BLaER1 treated with 17β-estradiol and CSF1 and Interleukin-3, amounts not matched to agents 10 nM and 100 nM (cell line): ENCODE results near the gene SRRM5.

Source experiments
- H3K27ac ChIP-seq, 11 experiments: shearing (Covaris generic); formaldehyde crosslinking; 2 replicates each; pipeline ENCODE4 v1.8.1; 2022
- H3K27me3 ChIP-seq, 11 experiments: shearing (Covaris generic); formaldehyde crosslinking; 2 replicates each; pipeline ENCODE4 v1.8.1; 2022
- H3K36me3 ChIP-seq, 11 experiments: shearing (Covaris generic); formaldehyde crosslinking; 2 replicates each; pipeline ENCODE4 v1.8.1; 2022
- H3K4me1 ChIP-seq, 10 experiments: shearing (Covaris generic); formaldehyde crosslinking; 2 replicates each; pipeline ENCODE4 v1.8.1; 2022
- H3K4me2 ChIP-seq, 11 experiments: shearing (Covaris generic); formaldehyde crosslinking; 2 replicates each; pipeline ENCODE4 v1.8.1; 2022
- H3K4me3 ChIP-seq, 10 experiments: shearing (Covaris generic); formaldehyde crosslinking; 2 replicates each; pipeline ENCODE4 v1.8.1; 2022
- H3K9ac ChIP-seq, 11 experiments: shearing (Covaris generic); formaldehyde crosslinking; 2 replicates each; pipeline ENCODE4 v1.8.1; 2022
- H3K9me3 ChIP-seq, 11 experiments: shearing (Covaris generic); formaldehyde crosslinking; replicated peaks in 1 of 11; 2 replicates each; pipeline ENCODE4 v1.8.1; 2022
- H4K20me1 ChIP-seq, 11 experiments: shearing (Covaris generic); formaldehyde crosslinking; 2 replicates each; pipeline ENCODE4 v1.8.1; 2022
- Cebpa-rat ChIP-seq, 11 experiments: shearing (Covaris generic); IDR thresholded peaks; 2 replicates each; pipeline ENCODE4 v1.8.1; 2022

The SRRM5 gene

DNA sequence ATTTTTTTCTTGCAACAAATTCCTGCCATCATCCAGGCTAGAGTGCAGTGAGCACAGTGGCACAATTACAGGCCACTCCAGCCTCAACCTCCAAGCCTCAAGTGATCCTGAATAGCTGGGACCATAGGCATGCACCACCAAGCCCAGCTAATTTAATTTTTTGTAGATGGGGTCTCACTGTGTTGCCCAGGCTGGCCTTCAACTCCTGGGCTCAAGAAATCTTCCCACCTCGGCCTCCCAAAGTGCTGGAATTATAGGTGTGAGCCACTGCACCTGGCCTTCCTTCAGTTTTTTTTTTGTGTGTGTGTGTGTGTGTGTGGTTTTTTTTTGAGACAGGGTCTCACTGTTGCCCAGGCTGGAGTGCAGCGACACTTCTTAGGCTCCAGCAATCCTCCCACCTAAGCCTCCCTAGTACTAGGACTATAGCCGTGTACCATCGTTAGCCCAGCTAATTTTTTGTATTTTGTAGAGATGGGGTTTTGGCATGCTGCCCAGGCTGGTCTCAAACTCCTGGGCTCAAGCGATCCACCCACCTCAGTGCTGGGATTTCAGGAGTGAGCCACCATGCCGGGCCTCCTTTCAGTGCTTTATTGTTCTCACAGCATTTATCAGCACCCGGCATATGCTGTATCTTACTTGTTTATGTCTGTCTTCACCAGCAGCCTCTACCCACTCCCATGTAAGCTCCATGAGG is 5.9 kb upstream of the SRRM5 start:
- peak overlapping the region in 5 of 11 experiments; percentile 2 to 96 (median 94); a peak in 5 of 22 replicates for H3K4me2 ChIP-seq
- H3K36me3 ChIP-seq, result peaks cover 19 to 66% (median 52%) of the 10 kb centered on the region in 11 experiments; a peak in 21 of 22 replicates
- no peaks in the 10 kb centered on the region for H3K9me3 ChIP-seq
- peak overlapping the region in 1 of 11 experiments; percentile 21; a peak in 2 of 22 replicates for H3K9ac ChIP-seq
- H3K27ac ChIP-seq, result peak overlapping the region in 1 of 11 experiments; percentile 80; a peak in 1 of 22 replicates
- TF ChIP-seq Cebpa-rat (IDR thresholded peaks at IDR 0.05), result no peak
- H3K4me3 ChIP-seq, result no peak overlapping the region
- no peaks in the 10 kb centered on the region for H3K27me3 ChIP-seq
- peaks cover 0 to 55% (median 19%) of the 10 kb centered on the region in 11 experiments; a peak in 15 of 22 replicates for H4K20me1 ChIP-seq
- H3K4me1 ChIP-seq, result peaks cover 24 to 86% (median 74%) of the 10 kb centered on the region in 10 experiments

DNA sequence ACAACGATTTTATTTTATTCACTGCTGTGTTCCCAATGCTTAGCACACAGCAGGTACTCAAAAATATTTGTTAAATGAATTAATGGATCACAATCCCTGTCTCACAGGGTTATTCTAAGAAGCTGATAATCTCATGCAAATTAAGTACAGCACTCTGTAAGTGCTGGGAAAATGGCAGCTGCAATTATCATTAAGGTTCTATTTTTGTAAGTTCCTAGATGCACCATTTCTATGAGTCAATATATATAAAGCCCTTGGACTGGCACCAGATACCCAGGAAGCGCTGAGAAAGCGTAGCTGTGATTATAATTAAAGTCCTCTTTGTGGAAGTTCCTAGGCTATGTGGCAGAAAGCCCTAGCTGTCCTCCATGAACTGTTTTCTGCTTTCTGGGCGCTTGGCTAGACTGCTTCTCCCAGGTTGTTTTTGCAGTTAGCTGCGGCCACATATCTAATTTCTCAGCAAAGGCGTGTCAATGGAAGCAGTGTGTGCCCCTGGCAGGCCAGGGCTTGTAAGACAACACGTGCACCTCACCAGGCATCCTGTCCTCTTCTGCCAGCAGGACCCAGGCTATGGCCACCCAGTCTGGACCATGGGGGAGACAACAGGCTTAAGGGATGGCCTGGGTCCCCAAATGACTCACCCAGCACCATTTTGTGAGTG is 5.2 kb upstream of the SRRM5 start:
- Histone ChIP-seq H3K9ac (peak overlapping the region in 10 of 11 experiments; percentile 48 to 84 (median 74); a peak in 13 of 22 replicates), H4K20me1 (peaks cover 0 to 62% (median 26%) of the 10 kb centered on the region in 11 experiments; a peak in 15 of 22 replicates), H3K9me3 (no peaks in the 10 kb centered on the region), H3K4me3 (peak overlapping the region in 2 of 10 experiments; percentile 48 to 52; a peak in 4 of 20 replicates), H3K27me3 (no peaks in the 10 kb centered on the region), H3K36me3 (peaks cover 18 to 66% (median 52%) of the 10 kb centered on the region in 11 experiments), H3K27ac (peak overlapping the region in 10 of 11 experiments; percentile 54 to 85 (median 76); a peak in 16 of 22 replicates), H3K4me2 (peak overlapping the region; percentile 81 to 96 (median 94)), H3K4me1 (peaks cover 24 to 80% (median 67%) of the 10 kb centered on the region in 10 experiments)
- TF ChIP-seq Cebpa-rat (IDR thresholded peaks at IDR 0.05), result no peak

DNA sequence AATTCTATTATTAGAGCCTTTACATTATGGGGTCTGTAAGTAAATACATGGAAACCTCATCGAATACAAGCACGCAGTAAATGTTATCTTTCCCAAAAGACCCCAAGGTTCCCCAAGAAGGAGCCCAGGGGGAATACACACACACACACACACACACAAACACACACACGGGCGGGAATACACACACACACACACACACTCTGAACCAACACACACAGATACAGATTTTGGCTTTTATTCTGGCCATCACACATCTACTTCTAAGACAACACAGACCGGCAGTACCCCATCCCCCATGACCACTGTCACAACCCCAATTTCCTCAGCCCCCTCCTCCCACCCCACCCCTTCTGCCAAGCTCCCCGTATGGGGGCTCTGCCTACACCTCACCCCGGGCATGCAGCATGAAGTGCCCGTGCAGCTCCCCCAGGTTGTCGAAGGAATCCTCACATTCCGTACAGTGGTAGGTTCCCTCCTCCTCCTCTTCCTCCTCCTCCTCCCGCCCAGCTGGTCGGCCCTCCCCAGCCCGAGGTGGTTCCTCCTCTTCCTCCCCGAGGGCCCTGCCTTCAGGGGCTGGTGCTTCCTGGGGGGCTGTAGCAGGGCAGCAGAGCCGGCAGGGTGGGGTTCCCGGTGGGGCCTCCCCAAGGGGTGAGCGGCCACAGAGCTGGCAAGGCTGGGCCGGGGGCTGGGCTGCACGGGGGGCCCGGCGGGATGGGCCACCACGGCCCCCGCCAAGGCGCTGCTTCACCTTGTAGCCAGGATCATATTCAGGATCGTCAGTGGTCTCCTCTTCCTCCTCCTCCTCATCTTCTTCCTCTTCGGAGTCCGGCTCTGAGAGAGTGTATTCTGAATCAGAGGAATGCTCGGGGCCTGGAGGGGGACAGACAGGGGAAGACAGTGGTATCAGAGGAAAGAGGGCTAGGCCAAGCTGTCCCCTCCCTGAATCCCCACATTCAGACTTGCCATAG is 4.4 kb upstream of the SRRM5 start:
- H3K9ac ChIP-seq, result peak overlapping the region; percentile 61 to 84 (median 75)
- H3K4me1 ChIP-seq, result peaks cover 24 to 71% (median 60%) of the 10 kb centered on the region in 10 experiments
- H3K27ac ChIP-seq, result peak overlapping the region; percentile 54 to 85 (median 74)
- no peaks in the 10 kb centered on the region for H3K9me3 ChIP-seq
- H3K4me2 ChIP-seq, result peak overlapping the region; percentile 81 to 96 (median 94)
- TF ChIP-seq Cebpa-rat (IDR thresholded peaks at IDR 0.05), result no peak
- peaks cover 0 to 70% (median 31%) of the 10 kb centered on the region in 11 experiments; a peak in 15 of 22 replicates for H4K20me1 ChIP-seq
- H3K4me3 ChIP-seq, result peak overlapping the region; percentile 40 to 66 (median 49); a peak in 19 of 20 replicates
- H3K36me3 ChIP-seq, result peaks cover 19 to 66% (median 52%) of the 10 kb centered on the region in 11 experiments
- H3K27me3 ChIP-seq, result no peaks in the 10 kb centered on the region

DNA sequence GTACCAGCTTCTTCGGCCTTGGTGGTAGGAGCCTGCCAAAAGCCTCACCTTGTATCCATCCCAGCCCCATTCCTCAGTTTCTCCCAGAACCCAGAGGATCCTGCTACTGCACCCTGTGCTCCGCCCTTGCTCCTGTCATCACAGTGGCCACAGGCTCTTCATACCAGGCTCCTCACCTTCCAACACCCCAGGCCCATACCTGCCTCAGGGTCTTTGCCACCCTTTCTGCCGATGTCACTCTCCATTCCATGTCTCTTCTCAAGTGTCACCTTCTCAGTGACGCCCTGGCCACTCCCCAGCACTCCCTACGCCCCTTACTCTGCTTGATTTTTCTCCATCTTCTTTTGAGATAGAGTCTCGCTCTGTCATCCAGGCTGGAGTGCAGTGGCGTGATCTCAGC is 2.0 kb upstream of the SRRM5 start:
- H3K27me3 ChIP-seq, result no peaks in the 10 kb centered on the region
- H3K4me3 ChIP-seq, result no peak overlapping the region
- H3K9me3 ChIP-seq, result no peaks in the 10 kb centered on the region
- H3K27ac ChIP-seq, result peak overlapping the region in 3 of 11 experiments; percentile 23 to 31 (median 29); a peak in 4 of 22 replicates
- peaks cover 0 to 76% (median 51%) of the 10 kb centered on the region in 11 experiments; a peak in 15 of 22 replicates for H4K20me1 ChIP-seq
- TF ChIP-seq Cebpa-rat (IDR thresholded peaks at IDR 0.05), result no peak
- peaks cover 33 to 80% (median 75%) of the 10 kb centered on the region in 11 experiments for H3K36me3 ChIP-seq
- H3K9ac ChIP-seq, result peak overlapping the region in 1 of 11 experiments; percentile 2; a peak in 1 of 22 replicates
- H3K4me2 ChIP-seq, result 0 out of 22 replicates have a peak overlapping the region, but pooled peaks of 1 of the 11 experiments have one; percentile 2
- peaks cover 24 to 48% (median 37%) of the 10 kb centered on the region in 10 experiments for H3K4me1 ChIP-seq

DNA sequence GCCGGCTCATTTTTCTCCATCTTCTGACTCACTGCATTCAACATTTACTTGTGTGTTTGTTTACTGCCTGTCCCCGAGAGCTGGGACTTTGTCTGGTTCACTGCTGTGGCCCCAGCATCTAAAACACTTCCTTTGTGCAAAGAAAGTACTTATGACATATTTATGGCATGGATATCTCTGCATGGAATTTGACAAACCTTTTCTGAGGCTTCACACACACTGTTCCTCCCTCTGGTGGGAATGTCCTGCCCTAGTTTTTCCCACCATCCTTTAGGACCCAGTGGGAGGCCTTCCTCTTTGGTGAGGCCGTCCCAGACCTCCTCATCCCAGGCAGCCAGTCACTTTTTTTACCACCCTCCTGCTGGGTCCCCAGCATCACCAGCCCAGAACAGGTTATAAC is 1.4 kb upstream of the SRRM5 start:
- H3K27me3 ChIP-seq, result no peaks in the 10 kb centered on the region
- H3K36me3 ChIP-seq, result peaks cover 33 to 81% (median 76%) of the 10 kb centered on the region in 11 experiments
- no peak overlapping the region for H3K4me2 ChIP-seq
- H3K27ac ChIP-seq, result peak overlapping the region in 1 of 11 experiments; percentile 2; a peak in 1 of 22 replicates
- no peak overlapping the region for H3K4me3 ChIP-seq
- H3K9me3 ChIP-seq, result no peaks in the 10 kb centered on the region
- no peak for TF ChIP-seq Cebpa-rat (IDR thresholded peaks at IDR 0.05)
- peaks cover 0 to 81% (median 53%) of the 10 kb centered on the region in 11 experiments; a peak in 15 of 22 replicates for H4K20me1 ChIP-seq
- peak overlapping the region in 6 of 11 experiments; percentile 0 to 20 (median 11); a peak in 4 of 22 replicates for H3K9ac ChIP-seq
- H3K4me1 ChIP-seq, result peaks cover 24 to 48% (median 35%) of the 10 kb centered on the region in 10 experiments

DNA sequence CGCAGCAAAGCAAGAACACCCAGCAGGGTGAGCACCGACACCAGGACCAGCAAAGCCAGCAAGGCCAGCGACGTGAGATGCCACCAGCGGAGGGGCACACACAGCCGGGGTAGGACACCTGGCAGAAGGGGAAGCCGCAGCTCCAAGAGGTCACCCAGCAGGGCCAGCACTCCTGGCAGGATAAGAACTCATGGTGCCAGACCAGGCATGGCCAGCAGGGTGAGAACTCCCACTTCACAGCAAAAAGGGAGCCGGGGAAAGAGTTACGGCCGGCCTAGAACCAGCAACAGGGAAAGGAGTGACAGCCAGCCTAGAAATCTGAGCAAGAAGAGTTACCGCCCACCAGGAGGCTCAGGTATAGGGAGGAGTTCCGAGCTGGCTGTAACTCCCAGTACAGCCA is 486 bp downstream of the SRRM5 start:
- Histone ChIP-seq H3K27ac (no peak overlapping the region; a peak in 1 of 22 replicates), H4K20me1 (peaks cover 0 to 100% (median 57%) of the 10 kb centered on the region in 11 experiments; a peak in 15 of 22 replicates), H3K36me3 (peaks cover 33 to 65% (median 58%) of the 10 kb centered on the region in 11 experiments), H3K9ac (no peak overlapping the region), H3K27me3 (no peaks in the 10 kb centered on the region), H3K4me3 (no peak overlapping the region), H3K4me1 (peaks cover 26 to 48% (median 39%) of the 10 kb centered on the region in 10 experiments), H3K9me3 (no peaks in the 10 kb centered on the region), H3K4me2 (no peak overlapping the region)
- no peak for TF ChIP-seq Cebpa-rat (IDR thresholded peaks at IDR 0.05)

DNA sequence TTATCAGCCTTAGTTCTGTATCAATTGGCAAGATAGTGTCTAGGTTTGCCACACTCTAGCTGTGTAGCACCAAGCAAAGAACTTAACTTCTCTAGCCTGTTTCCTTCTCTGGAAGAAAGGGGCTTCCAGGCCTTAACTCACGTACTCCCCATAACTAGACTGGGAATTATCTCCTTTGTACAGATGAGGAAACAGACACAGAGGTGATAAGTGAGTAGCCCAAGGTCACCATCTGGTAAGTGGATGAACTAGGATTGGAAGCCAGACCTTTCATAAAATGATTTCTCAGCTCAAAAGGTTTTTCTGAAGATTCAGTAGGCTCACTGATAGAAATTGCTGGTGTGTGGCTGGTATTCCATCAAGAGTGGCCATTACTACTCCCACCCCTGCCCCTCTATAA is 4.4 kb downstream of the SRRM5 start:
- Histone ChIP-seq H3K36me3 (peaks cover 30 to 43% (median 40%) of the 10 kb centered on the region in 11 experiments), H3K9ac (peak overlapping the region in 9 of 11 experiments; percentile 1 to 56 (median 16); a peak in 9 of 22 replicates), H4K20me1 (peaks cover 0 to 61% (median 34%) of the 10 kb centered on the region in 11 experiments; a peak in 14 of 22 replicates), H3K4me3 (no peak overlapping the region), H3K4me2 (peak overlapping the region; percentile 7 to 98 (median 72); a peak in 19 of 22 replicates), H3K4me1 (peaks cover 36 to 53% (median 48%) of the 10 kb centered on the region in 10 experiments), H3K27me3 (no peaks in the 10 kb centered on the region), H3K27ac (peak overlapping the region in 8 of 11 experiments; percentile 1 to 42 (median 18); a peak in 10 of 22 replicates), H3K9me3 (no peaks in the 10 kb centered on the region)
- TF ChIP-seq Cebpa-rat (IDR thresholded peaks at IDR 0.05), result no peak
